Lung (tissue), 12 donors: ENCODE data around the gene ATP8B4. TPM values are rescaled to one million over a fixed set of nuclear protein-coding genes. Genes with fewer than 3 reads are reported as not detected.

Experiments
- ATAC-seq: fragments of 200-7000 bp; cut with Tn5 transposase; one replicate; pipeline ENCODE4 v1.9.1; 2020; ENCODE audit warnings: moderate number of reproducible peaks; ENCODE audit not compliant: insufficient read depth, low FRiP score
- DNase-seq, 3 donors: peaks; one replicate each; pipeline ENCODE4 v3.0.0-alpha.2; 2013 to 2017
- H3K27ac ChIP-seq, 2 donors: one replicate each; pipeline ENCODE4 v1.5.1; 2013; ENCODE audit warnings: mild to moderate bottlenecking in 2 of 2, moderate library complexity in 2 of 2, control low read depth in 1 of 2, inconsistent platforms in 1 of 2, low read depth in 1 of 2, low read length in 1 of 2
- H3K27me3 ChIP-seq, 3 donors: one replicate each; pipeline ENCODE4 v1.5.1; 2013; ENCODE audit warnings: low read length in 2 of 3; ENCODE audit not compliant: control insufficient read depth in 3 of 3, insufficient read depth in 3 of 3
- H3K36me3 ChIP-seq, 4 donors: one replicate each; pipeline ENCODE4 v1.5.1; 2013; ENCODE audit warnings: low read length in 4 of 4, mild to moderate bottlenecking in 1 of 4, moderate library complexity in 1 of 4; ENCODE audit not compliant: control insufficient read depth in 4 of 4, insufficient read depth in 4 of 4
- H3K4me1 ChIP-seq, 5 donors: one replicate each; pipeline ENCODE4 v1.5.1; 2013; ENCODE audit warnings: low read length in 5 of 5, mild to moderate bottlenecking in 2 of 5, moderate library complexity in 1 of 5; ENCODE audit not compliant: control insufficient read depth in 5 of 5, insufficient read depth in 5 of 5
- H3K4me3 ChIP-seq: one replicate; pipeline ENCODE4 v1.5.1; 2013; ENCODE audit warnings: mild to moderate bottlenecking, control low read depth, moderate library complexity
- H3K9ac ChIP-seq, 2 donors: one replicate each; pipeline ENCODE4 v1.5.1; 2013; ENCODE audit warnings: low read length in 2 of 2, control low read depth in 1 of 2; ENCODE audit not compliant: insufficient read depth in 1 of 2
- H3K9me3 ChIP-seq, 4 donors: one replicate each; pipeline ENCODE4 v1.5.1; 2013; ENCODE audit warnings: low read length in 3 of 4, mild to moderate bottlenecking in 1 of 4, moderate library complexity in 1 of 4; ENCODE audit not compliant: control insufficient read depth in 4 of 4, insufficient read depth in 3 of 4
- CTCF ChIP-seq: IDR thresholded peaks from 2 replicates; pipeline ENCODE4 v1.5.1; 2012; ENCODE audit warnings: mild to moderate bottlenecking; ENCODE audit errors: control extremely low read depth, extremely low read depth
- WGBS, 2 donors: extraction: QIAGEN DNeasy Blood & Tissue Kit; methylation state at CpG; one replicate each; pipeline ENCODE4 v1.1.7; 2013; 5-methylcytosine and 5-hydroxymethylcytosine counted together
- polyA plus RNA-seq, 2 donors: library from polyadenylated mRNA; stranded (reverse); fragments of 200-250 nt; gene quantifications; one replicate each; pipeline ENCODE4 v1.2.1, GENCODE V29; 2013
- total RNA-seq, 2 donors: library from RNA; depleted of rRNA in 1 of 2; stranded (reverse); fragments of >200 nt in 1 of 2; gene quantifications; one replicate each; pipeline ENCODE4 v1.2.1, GENCODE V29; 2014 to 2021
- donor health status: control.
- donor health status: control.
- donor health status: Bipolar disorder and iron deficiency.
- donor health status: healthy.
- donor health status: DM: yes; HTN: yes; CAD: no.

ATP8B4 gene
- total and polyA plus RNA-seq, 4 donors = 1.6 to 23.1 (median 3.3) TPM

GRCh38 chr15:50150349-50150748 lies 31.3 kb upstream of the ATP8B4 start:
- no peaks in the 10 kb centered on the region for H3K27me3 ChIP-seq
- no peak overlapping the region for H3K9ac ChIP-seq
- no peak overlapping the region for H3K4me3 ChIP-seq
- WGBS, 2 donors = 89 to 94% methylated on average over 3 of the region's 3 CpGs
- TF ChIP-seq CTCF = no peak
- DNase-seq (no peak), ATAC-seq (no peak)
- H3K36me3 ChIP-seq = no peaks in the 10 kb centered on the region
- H3K9me3 ChIP-seq = no peaks in the 10 kb centered on the region
- no peaks in the 10 kb centered on the region for H3K4me1 ChIP-seq
- no peak overlapping the region for H3K27ac ChIP-seq

- H3K27me3 ChIP-seq = no peaks in the 10 kb centered on the region
- no peaks in the 10 kb centered on the region for H3K9me3 ChIP-seq
- H3K4me1 ChIP-seq = no peaks in the 10 kb centered on the region
- no peak overlapping the region for H3K9ac ChIP-seq
- ATAC-seq = no peak
- no peaks in the 10 kb centered on the region for H3K36me3 ChIP-seq
- TF ChIP-seq CTCF = no peak
- no peak for DNase-seq
- H3K27ac ChIP-seq = no peak overlapping the region
- H3K4me3 ChIP-seq = no peak overlapping the region
- 32 to 66% methylated on average over 1 of the region's 1 CpG for WGBS, 2 donors
Observed at GRCh38 chr15:50149090-50149489, 30.1 kb upstream of the ATP8B4 start.

GRCh38 chr15:50148362-50148963 lies 29.4 kb upstream of the ATP8B4 start:
- 83 to 85% methylated on average over 4 of the region's 4 CpGs for WGBS, 2 donors
- no peak overlapping the region for H3K9ac ChIP-seq

More at GRCh38 chr15:50148362-50148963, 29.4 kb upstream of the ATP8B4 start:
- Histone ChIP-seq H3K36me3 (no peaks in the 10 kb centered on the region), H3K4me3 (no peak overlapping the region), H3K27ac (no peak overlapping the region), H3K27me3 (no peaks in the 10 kb centered on the region), H3K9me3 (no peaks in the 10 kb centered on the region), H3K4me1 (no peaks in the 10 kb centered on the region)
- TF ChIP-seq CTCF = no peak
- peak; percentile 12 to 42 (median 24) for DNase-seq
- no peak for ATAC-seq
